Breast epithelium (tissue), 3 donors: ENCODE data around the gene MAB21L4.

Source experiments
- CTCF ChIP-seq, 3 donors: fragments of 450-650 bp; IDR thresholded peaks; one replicate each; pipeline ENCODE4 v1.5.1; 2016 to 2017; ENCODE audit warnings: antibody characterized with exemption in 3 of 3, mild to moderate bottlenecking in 3 of 3, moderate library complexity in 3 of 3
- POLR2A ChIP-seq: fragments of 450-650 bp; IDR thresholded peaks from one replicate; pipeline ENCODE4 v1.6.1; 2016; ENCODE audit warnings: antibody characterized with exemption, mild to moderate bottlenecking, moderate library complexity
- POLR2AphosphoS5 ChIP-seq, 3 donors: sonication (generic); formaldehyde crosslinking; IDR thresholded peaks; one replicate each; pipeline ENCODE4 v1.6.1; 2017; ENCODE audit warnings: antibody characterized with exemption in 3 of 3

- TF ChIP-seq POLR2A (no peak), CTCF (IDR thresholded peaks at IDR 0.05) (no peak), POLR2AphosphoS5 (IDR thresholded peaks at IDR 0.05) (no peak)
Observed at GRCh38 chr2:240887631-240888030, 8.3 kb downstream of the MAB21L4 start.
